Testis (tissue), 2 donors: ENCODE data around the gene GP2.

Source experiments
- POLR2A ChIP-seq: fragments of 450-650 bp; IDR thresholded peaks from one replicate; pipeline ENCODE4 v1.6.1; 2017; ENCODE audit warnings: antibody characterized with exemption, mild to moderate bottlenecking, moderate library complexity
- TF ChIP-seq, protein P1 (sequence below), 3 experiments: fragments of 450-650 bp in 2 of 3; fragments of 200-600 bp in 1 of 3; sonication (generic) in 1 of 3; IDR thresholded peaks; one replicate each; pipeline ENCODE4 v1.5.1; 2016 to 2019; ENCODE audit warnings: antibody characterized with exemption in 3 of 3, mild to moderate bottlenecking in 2 of 3, moderate library complexity in 1 of 3

DNA sequence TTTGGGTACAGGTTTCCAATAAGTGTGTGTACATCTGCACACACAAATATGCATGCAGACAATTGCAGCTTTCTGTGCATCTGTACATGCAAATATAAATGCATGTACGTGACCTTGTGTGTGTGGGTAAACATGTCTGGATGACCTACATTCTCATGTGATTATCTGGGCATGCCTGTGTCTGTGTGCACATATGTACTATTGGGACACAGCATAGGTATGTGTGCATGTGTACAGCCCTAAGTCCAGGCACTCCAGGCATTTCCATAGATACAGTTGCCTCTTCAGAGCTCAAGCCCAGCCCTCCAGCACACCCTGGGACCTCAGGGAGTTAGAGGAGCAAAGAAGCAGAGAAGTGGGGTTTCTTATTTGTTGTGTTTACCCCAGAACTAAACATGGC lies 7.1 kb upstream of the GP2 start:
- TF ChIP-seq, protein P1, sequence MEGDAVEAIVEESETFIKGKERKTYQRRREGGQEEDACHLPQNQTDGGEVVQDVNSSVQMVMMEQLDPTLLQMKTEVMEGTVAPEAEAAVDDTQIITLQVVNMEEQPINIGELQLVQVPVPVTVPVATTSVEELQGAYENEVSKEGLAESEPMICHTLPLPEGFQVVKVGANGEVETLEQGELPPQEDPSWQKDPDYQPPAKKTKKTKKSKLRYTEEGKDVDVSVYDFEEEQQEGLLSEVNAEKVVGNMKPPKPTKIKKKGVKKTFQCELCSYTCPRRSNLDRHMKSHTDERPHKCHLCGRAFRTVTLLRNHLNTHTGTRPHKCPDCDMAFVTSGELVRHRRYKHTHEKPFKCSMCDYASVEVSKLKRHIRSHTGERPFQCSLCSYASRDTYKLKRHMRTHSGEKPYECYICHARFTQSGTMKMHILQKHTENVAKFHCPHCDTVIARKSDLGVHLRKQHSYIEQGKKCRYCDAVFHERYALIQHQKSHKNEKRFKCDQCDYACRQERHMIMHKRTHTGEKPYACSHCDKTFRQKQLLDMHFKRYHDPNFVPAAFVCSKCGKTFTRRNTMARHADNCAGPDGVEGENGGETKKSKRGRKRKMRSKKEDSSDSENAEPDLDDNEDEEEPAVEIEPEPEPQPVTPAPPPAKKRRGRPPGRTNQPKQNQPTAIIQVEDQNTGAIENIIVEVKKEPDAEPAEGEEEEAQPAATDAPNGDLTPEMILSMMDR (IDR thresholded peaks at IDR 0.05) = no peak
- no peak for TF ChIP-seq POLR2A
